Measurements from ENCODE around the gene C1QTNF6. TPM values are rescaled to one million over a fixed set of nuclear protein-coding genes. Genes with fewer than 3 reads are reported as not detected.
"Not testable (repeated sequence)": the region's sequence is repeated elsewhere in the genome, so short reads cannot be mapped to it uniquely, and the experiment has no call there.

C1QTNF6 gene
- total RNA-seq, 1 experiment from 2014 or later = 85.9 TPM

- no peak for TF ChIP-seq EZH2 (IDR thresholded peaks at IDR 0.05; ENCODE audit: low read depth)
- no peak for TF ChIP-seq CTCF (conservative IDR thresholded peaks at IDR 0.05)
- no peak overlapping the region for H3K27ac ChIP-seq
- CTCF ChIA-PET = interaction anchor here (0.6 kb wide), 1 partner anchor 29 kb away, joined by 3 read pairs; no protein-coding TSS in a partner anchor
Observed at GRCh38 chr22:37172266-37173245, 15.5 kb downstream of the C1QTNF6 start.

GRCh38 chr22:37171662-37172061 lies 16.4 kb downstream of the C1QTNF6 start:
- Histone ChIP-seq H3K4me1 (replicated peaks; ENCODE audit: insufficient read depth) (peaks cover 7% of the 10 kb centered on the region; the same call in 1 of the 2 replicates), H4K20me1 (ENCODE audit: insufficient read depth) (no peaks in the 10 kb centered on the region), H3K36me3 (ENCODE audit: low read depth) (no peaks in the 10 kb centered on the region), H3K4me2 (no peak overlapping the region), H3K9me3 (ENCODE audit: insufficient read depth, low read depth) (no peaks in the 10 kb centered on the region), H3F3A (ENCODE audit: insufficient read depth, low read depth) (no peaks in the 10 kb centered on the region), H3K79me2 (ENCODE audit: low read depth) (no peaks in the 10 kb centered on the region), H3K27me3 (ENCODE audit: insufficient read depth, low read depth) (no peaks in the 10 kb centered on the region), H2AFZ (no peak overlapping the region), H3K9me2 (ENCODE audit: insufficient read depth) (no peaks in the 10 kb centered on the region), H3K4me3 (no peak overlapping the region), H3K27ac (no peak overlapping the region)
- ChIA-PET POLR2A (ENCODE audit: unreplicated experiment) (no interaction called here), CTCF (interaction anchor here (0.6 kb wide), 1 partner anchor 30 kb away, joined by 3 read pairs; no protein-coding TSS in a partner anchor)
- TF ChIP-seq CTCF (conservative IDR thresholded peaks at IDR 0.05) (no peak), EZH2 (IDR thresholded peaks at IDR 0.05; ENCODE audit: low read depth) (no peak)
- intact Hi-C loops (cut with micrococcal nuclease; ENCODE audit: unreplicated experiment) = no loop called here
- no peak for DNase-seq
- no TSS peak for BruUV-seq (replicated peaks)

More at GRCh38 chr22:37172266-37173245, 15.5 kb downstream of the C1QTNF6 start:
- H3K4me3 ChIP-seq = no peak overlapping the region
- no peak overlapping the region for H2AFZ ChIP-seq
- no peak overlapping the region for H3K4me2 ChIP-seq
- no peak for DNase-seq
- H4K20me1 ChIP-seq (ENCODE audit: insufficient read depth) = no peaks in the 10 kb centered on the region
- no peaks in the 10 kb centered on the region for H3K9me2 ChIP-seq (ENCODE audit: insufficient read depth)
- no peaks in the 10 kb centered on the region for H3K27me3 ChIP-seq (ENCODE audit: insufficient read depth, low read depth)
- POLR2A ChIA-PET (ENCODE audit: unreplicated experiment) = no interaction called here
- H3K79me2 ChIP-seq (ENCODE audit: low read depth) = no peaks in the 10 kb centered on the region
- no TSS peak for BruUV-seq (replicated peaks)
- no peaks in the 10 kb centered on the region for H3K4me1 ChIP-seq (replicated peaks; ENCODE audit: insufficient read depth)
- no peaks in the 10 kb centered on the region for H3K36me3 ChIP-seq (ENCODE audit: low read depth)
- no peaks in the 10 kb centered on the region for H3K9me3 ChIP-seq (ENCODE audit: insufficient read depth, low read depth)
- no peaks in the 10 kb centered on the region for H3F3A ChIP-seq (ENCODE audit: insufficient read depth, low read depth)
- intact Hi-C loops (cut with micrococcal nuclease; ENCODE audit: unreplicated experiment) = no loop called here

- H3F3A ChIP-seq (ENCODE audit: insufficient read depth, low read depth); CTCF ChIA-PET; H4K20me1 ChIP-seq (ENCODE audit: insufficient read depth); H3K9me3 ChIP-seq (ENCODE audit: insufficient read depth, low read depth); POLR2A ChIA-PET (ENCODE audit: unreplicated experiment); H3K27me3 ChIP-seq (ENCODE audit: insufficient read depth, low read depth); H3K27ac ChIP-seq; H3K4me1 ChIP-seq (replicated peaks; ENCODE audit: insufficient read depth); H3K9me2 ChIP-seq (ENCODE audit: insufficient read depth); DNase-seq; H3K4me2 ChIP-seq; H3K4me3 ChIP-seq; intact Hi-C loops (cut with micrococcal nuclease; ENCODE audit: unreplicated experiment); H2AFZ ChIP-seq; H3K79me2 ChIP-seq (ENCODE audit: low read depth); BruUV-seq (replicated peaks); H3K36me3 ChIP-seq (ENCODE audit: low read depth): not testable (repeated sequence)
Observed at GRCh38 chr22:37170689-37171405, 17.2 kb downstream of the C1QTNF6 start.

Data from PC-9 (cell line).